WI38 (cell line): ENCODE measurements around the gene SMIM43.

Experiments
- H3K4me3 ChIP-seq: 2 replicates; pipeline ENCODE4 v1.5.1; 2011; ENCODE audit warnings: low read depth, mild to moderate bottlenecking, control low read depth, low read length
- TF ChIP-seq, protein P1 (sequence below): IDR thresholded peaks from 2 replicates; pipeline ENCODE4 v1.5.1; 2012; ENCODE audit warnings: low read depth, mild to moderate bottlenecking, control low read depth, low read length

Gene SMIM43

DNA sequence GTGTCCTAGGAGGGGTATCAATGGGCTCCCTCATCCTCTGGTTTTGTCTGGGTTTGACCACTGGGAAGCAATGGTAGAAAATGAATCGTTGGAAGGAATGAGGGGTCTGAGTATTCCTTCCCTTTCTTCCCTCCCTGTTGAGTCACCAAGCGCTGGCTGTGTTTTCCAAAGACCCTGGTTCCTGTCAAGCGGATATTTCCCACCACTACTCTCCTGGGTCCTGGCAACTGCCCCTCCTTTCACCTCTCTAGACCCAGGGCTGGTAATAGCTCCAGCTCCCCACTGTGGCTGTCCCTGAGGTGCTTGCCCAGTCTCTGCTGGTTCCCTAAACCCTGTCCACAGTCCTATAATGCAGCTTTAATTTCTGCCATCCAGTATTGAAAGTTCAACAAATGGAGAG lies 22.2 kb downstream of the SMIM43 start:
- TF ChIP-seq, protein P1, sequence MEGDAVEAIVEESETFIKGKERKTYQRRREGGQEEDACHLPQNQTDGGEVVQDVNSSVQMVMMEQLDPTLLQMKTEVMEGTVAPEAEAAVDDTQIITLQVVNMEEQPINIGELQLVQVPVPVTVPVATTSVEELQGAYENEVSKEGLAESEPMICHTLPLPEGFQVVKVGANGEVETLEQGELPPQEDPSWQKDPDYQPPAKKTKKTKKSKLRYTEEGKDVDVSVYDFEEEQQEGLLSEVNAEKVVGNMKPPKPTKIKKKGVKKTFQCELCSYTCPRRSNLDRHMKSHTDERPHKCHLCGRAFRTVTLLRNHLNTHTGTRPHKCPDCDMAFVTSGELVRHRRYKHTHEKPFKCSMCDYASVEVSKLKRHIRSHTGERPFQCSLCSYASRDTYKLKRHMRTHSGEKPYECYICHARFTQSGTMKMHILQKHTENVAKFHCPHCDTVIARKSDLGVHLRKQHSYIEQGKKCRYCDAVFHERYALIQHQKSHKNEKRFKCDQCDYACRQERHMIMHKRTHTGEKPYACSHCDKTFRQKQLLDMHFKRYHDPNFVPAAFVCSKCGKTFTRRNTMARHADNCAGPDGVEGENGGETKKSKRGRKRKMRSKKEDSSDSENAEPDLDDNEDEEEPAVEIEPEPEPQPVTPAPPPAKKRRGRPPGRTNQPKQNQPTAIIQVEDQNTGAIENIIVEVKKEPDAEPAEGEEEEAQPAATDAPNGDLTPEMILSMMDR, result no peak
- H3K4me3 ChIP-seq, result no peak overlapping the region

- H3K4me3 ChIP-seq, result no peak overlapping the region
- TF ChIP-seq, protein P1, result no peak
Measured at GRCh38 chr4:121741751-121742150, 23.2 kb downstream of the SMIM43 start.

DNA sequence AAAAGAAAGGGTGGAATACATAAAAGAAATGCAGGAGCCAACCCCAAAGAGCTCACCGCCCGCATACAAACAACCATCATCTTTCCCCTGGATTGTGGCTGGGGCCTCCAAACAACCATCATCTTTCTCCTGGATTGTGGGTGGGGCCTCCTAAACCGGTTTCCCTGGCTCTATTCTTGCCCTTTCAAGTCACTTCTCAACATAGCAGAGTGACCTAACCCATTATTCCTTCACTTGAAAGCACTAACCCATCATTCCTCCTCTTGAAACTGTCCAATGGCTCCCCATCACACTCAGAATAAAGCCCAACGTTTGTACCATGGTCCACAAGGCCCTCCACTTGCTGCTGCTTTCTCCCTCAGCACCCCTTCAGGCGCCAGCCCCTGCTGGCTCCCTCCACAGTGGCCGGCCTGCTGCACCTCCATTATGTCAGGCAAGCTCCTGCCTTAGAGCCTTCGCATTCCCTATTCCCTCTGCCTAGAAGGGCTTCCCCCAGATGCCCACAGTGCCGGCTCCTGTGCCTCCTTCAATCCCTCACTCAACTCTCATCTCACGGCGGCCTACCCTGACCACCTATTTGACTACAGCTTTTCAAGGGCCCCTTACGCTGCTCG lies 24.1 kb downstream of the SMIM43 start:
- TF ChIP-seq, protein P1, result no peak

DNA sequence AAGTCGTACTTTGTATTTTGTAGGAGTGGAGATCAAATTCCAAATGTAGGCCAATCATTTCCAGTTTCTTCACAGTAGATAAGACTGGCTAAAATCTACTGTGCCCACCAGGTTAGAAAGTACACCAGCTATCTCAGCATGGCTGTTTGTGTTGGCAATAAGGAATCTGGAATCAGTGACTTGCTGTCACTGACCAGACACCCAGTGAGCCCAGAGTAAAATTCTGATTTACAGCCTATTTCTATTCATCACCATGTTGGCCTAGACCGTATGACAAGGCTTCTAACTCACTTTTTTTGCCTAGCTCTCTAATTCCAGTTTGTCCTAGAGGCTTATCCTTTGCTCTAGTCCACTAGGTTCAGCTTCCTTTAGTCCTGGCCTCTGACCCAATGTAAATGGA lies 25.4 kb downstream of the SMIM43 start:
- no peak overlapping the region for H3K4me3 ChIP-seq
- TF ChIP-seq, protein P1, result no peak

More for the DNA sequence above, 24.1 kb downstream of the SMIM43 start:
- H3K4me3 ChIP-seq, result no peak overlapping the region

DNA sequence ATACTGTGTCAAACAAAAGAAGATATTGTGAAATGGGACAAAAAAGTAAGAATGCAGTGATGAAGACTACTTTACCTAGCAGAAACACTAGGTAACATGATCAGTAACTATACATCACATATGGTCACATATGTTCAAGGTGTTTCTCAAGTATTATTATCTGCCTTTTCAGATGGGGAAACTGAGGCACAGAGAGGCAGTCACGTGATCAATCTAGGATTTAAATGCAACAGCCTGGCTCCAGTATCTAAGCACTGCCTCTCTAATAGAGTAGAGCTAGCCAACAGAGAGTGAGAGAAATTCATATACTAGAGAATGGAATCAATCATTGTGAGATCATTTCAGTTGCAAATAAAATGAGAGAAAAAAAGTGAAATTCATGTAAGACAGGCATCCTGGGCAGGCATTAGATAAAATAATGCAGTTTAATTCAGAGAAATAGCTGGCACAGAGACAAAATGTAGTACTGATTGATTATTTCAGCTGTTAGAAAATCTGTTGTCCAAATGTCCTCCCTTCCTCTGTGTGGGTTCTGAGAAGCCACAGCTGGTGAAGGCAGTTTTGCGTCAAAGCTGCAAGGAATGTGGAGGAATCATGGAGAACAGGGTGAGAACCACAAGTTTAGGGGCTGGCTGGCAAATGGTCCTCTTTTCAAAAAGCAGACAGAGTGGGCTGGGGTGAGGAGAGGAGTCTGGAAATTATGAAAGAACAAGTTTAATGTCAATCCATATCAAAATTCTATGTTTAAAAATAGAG lies 26.0 kb downstream of the SMIM43 start:
- H3K4me3 ChIP-seq, result no peak overlapping the region
- TF ChIP-seq, protein P1, result no peak

- TF ChIP-seq, protein P1, result no peak
- no peak overlapping the region for H3K4me3 ChIP-seq
Measured at GRCh38 chr4:121737846-121738554, 27.0 kb downstream of the SMIM43 start.

DNA sequence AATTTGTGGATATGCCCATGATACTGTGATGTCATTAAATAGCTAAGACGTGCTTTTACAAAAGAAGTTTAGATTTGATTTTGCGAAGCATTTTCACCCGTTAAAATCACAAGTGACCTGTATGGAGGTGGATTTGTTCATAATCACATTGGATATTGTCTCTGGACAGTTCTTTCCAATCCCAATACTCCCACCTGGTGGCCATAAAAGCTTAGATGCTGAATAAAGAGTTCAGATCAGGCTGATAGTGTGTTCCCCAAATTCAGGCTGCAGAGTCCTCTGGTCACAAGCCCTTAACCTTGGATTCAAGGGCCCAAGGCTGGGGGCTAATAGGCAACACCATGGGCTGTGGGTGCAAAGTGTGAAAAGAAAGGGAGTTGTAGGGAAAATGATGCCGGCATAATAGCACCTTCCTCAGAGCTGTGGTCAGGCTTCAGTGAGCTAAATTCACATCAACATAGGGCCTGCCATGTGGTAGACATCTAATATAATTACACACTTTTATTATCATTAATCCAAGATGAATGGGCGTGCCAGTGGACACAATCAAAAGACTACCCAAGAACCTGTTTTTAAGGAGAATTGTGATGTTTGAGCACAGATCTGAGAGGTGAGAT lies 28.1 kb downstream of the SMIM43 start:
- no peak overlapping the region for H3K4me3 ChIP-seq
- TF ChIP-seq, protein P1, result peak; percentile 56
